Measurements from ENCODE around the gene DCAF5. TPM values are rescaled to one million over a fixed set of nuclear protein-coding genes. Genes with fewer than 3 reads are reported as not detected.
A peak's percentile ranks its signal among the peaks of the same experiment; 100 is the strongest.

DCAF5 gene
- total RNA-seq, 1 donor from 2014 or later: 92.5 TPM

DNA sequence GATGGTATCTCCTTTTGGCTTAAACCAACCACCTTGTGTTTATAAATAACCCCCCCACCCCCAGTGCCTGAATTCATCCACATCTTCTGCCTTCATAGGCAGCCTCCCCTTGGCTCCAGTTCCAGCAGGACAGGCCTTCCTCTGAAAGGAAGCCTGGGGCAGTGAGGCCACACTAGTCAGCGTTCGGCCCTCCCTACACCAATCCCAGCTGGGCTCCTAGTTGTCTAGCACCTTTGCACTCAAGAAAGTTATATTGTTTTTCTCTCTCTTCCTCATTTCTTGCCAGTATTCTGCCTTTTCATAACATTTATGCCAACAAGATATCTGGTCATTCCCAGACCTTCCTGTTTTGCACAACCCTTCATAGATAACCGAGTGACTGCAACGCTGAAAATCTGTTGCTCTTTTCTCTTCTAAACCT lies 100.7 kb downstream of the DCAF5 start:
- peaks cover 20% of the 10 kb centered on the region for H3K4me1 Mint-ChIP-seq (ENCODE audit: low read depth)
- H3K36me3 Mint-ChIP-seq (ENCODE audit: insufficient read depth): peaks cover 17% of the 10 kb centered on the region
- H3K27ac Mint-ChIP-seq: peak overlapping the region; percentile 49
- TF ChIP-seq, protein P1, sequence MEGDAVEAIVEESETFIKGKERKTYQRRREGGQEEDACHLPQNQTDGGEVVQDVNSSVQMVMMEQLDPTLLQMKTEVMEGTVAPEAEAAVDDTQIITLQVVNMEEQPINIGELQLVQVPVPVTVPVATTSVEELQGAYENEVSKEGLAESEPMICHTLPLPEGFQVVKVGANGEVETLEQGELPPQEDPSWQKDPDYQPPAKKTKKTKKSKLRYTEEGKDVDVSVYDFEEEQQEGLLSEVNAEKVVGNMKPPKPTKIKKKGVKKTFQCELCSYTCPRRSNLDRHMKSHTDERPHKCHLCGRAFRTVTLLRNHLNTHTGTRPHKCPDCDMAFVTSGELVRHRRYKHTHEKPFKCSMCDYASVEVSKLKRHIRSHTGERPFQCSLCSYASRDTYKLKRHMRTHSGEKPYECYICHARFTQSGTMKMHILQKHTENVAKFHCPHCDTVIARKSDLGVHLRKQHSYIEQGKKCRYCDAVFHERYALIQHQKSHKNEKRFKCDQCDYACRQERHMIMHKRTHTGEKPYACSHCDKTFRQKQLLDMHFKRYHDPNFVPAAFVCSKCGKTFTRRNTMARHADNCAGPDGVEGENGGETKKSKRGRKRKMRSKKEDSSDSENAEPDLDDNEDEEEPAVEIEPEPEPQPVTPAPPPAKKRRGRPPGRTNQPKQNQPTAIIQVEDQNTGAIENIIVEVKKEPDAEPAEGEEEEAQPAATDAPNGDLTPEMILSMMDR (IDR thresholded peaks at IDR 0.05; ENCODE audit: unreplicated experiment): no peak
- H3K9me3 Mint-ChIP-seq (ENCODE audit: low read depth): no peaks in the 10 kb centered on the region
- no peak for DNase-seq (ENCODE audit: low spot score, unreplicated experiment)
- H3K27me3 Mint-ChIP-seq: no peaks in the 10 kb centered on the region
- no peak overlapping the region for H3K4me3 Mint-ChIP-seq (ENCODE audit: low read depth)

DNA sequence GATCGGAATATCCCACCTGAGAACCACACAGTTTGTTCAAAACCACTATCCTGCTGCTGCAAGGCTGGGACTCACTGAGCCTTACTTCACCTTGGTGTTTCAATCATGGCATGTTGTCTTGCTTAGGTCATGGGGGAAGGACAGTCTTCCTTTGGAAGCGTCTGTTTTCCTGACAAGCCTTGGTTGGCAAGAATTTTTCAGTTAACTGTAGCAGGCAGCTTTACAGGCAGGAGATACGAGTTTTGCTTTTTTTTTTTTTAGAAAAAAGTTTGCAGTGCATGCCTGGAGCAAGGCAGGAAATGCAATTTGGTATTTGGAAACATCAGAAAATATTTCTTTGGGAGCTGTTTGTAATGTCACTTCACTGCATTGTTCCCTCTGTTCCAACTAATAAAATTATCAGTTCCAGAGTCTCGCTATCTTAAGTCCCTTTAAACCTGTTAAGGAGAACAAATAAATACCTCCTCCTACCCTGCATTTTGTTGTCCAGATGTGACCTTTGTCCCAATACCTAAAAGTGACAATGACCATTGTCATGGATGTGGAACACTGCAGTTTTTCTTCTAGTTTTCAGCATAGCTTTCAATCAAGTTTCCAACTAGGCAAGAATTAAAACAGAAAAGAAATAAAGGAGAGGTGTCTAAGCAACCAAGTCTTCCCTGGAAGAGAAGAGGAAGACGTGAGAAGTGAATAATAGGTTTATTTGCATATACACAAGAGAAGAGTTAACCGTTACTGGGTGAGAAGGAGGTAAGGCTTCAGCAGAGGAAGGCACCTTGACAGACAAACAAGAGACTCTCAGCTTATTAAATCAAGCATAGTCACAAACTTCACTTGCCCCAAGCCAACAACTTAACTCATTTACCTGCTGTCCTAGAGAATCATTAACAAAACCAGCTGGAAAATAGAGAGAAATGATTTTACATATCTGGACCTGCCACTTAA lies 102.4 kb downstream of the DCAF5 start:
- Mint-ChIP-seq H3K36me3 (ENCODE audit: insufficient read depth) (peaks cover 16% of the 10 kb centered on the region), H3K27me3 (no peaks in the 10 kb centered on the region), H3K4me3 (ENCODE audit: low read depth) (no peak overlapping the region), H3K27ac (peak overlapping the region; percentile 37), H3K4me1 (ENCODE audit: low read depth) (peaks cover 20% of the 10 kb centered on the region), H3K9me3 (ENCODE audit: low read depth) (no peaks in the 10 kb centered on the region)
- no peak for DNase-seq (ENCODE audit: low spot score, unreplicated experiment)
- TF ChIP-seq, protein P1 (IDR thresholded peaks at IDR 0.05; ENCODE audit: unreplicated experiment): no peak

DNA sequence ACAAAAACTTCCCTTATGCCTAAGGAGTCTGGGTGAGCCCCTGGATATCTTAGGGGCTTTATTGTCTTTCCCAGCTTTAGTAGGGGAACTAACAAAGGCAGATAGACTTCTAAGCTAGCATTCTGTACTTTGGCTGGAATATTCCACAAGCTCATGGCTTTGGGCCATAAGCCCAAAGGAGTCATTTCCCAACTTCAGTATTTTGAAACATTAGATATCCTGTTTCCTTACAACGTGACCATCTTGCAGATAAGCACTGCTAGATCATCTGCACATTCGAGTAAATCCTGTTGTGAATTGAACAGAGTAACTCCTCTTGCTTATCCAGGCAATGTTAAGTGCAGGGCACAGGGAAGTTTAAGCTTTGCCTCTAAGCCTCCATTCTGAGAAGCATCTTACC lies 103.2 kb downstream of the DCAF5 start:
- H3K4me3 Mint-ChIP-seq (ENCODE audit: low read depth): no peak overlapping the region
- H3K27me3 Mint-ChIP-seq: no peaks in the 10 kb centered on the region

DNA sequence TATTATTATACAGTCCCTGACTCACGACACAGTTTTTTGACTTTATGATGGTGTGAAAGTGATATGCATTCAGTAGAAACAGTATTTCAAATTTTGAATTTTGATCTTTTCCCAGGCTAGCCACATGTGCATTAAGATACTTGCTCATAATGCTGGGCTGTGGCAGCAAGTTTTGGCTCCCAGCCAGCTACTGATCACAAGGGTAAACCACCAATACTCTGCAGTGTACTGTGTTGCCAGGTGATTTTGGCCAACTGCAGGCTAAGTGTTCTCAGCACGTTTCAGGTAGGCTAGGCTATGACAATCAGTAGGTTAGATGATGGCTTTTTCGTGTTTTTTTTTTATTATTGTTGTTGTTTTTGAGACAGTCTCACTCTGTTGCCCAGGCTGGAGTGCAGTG lies 104.5 kb downstream of the DCAF5 start:
- Mint-ChIP-seq H3K27ac (no peak overlapping the region), H3K36me3 (ENCODE audit: insufficient read depth) (peaks cover 3% of the 10 kb centered on the region)

More for the DNA sequence above, 103.2 kb downstream of the DCAF5 start:
- Mint-ChIP-seq H3K9me3 (ENCODE audit: low read depth) (no peaks in the 10 kb centered on the region), H3K36me3 (ENCODE audit: insufficient read depth) (peaks cover 10% of the 10 kb centered on the region), H3K4me1 (ENCODE audit: low read depth) (peaks cover 22% of the 10 kb centered on the region), H3K27ac (no peak overlapping the region)
- TF ChIP-seq, protein P1 (IDR thresholded peaks at IDR 0.05; ENCODE audit: unreplicated experiment): no peak
- no peak for DNase-seq (ENCODE audit: low spot score, unreplicated experiment)

DNA sequence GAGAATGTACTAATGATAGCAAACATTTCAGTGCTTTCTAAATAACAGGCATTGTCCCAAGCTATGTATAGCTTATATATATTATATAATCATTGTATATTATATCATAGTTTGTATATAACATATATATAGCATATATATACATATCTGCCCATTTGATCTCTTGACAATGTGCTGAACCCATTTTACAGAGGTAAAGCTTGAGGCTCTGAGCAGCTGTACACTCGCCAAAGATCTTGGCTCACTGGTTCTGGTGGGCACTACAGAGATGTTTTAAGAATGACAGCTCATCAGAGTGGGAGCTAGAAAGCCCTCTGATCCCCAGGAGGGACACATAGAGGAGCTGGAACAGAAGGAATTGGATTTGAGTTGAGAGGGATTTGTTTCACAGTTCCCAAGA lies 105.7 kb downstream of the DCAF5 start:
- no peak overlapping the region for H3K27ac Mint-ChIP-seq
- no peaks in the 10 kb centered on the region for H3K36me3 Mint-ChIP-seq (ENCODE audit: insufficient read depth)
- H3K4me1 Mint-ChIP-seq (ENCODE audit: low read depth): peaks cover 32% of the 10 kb centered on the region
- H3K4me3 Mint-ChIP-seq (ENCODE audit: low read depth): no peak overlapping the region
- H3K9me3 Mint-ChIP-seq (ENCODE audit: low read depth): no peaks in the 10 kb centered on the region
- DNase-seq (ENCODE audit: low spot score, unreplicated experiment): no peak
- no peaks in the 10 kb centered on the region for H3K27me3 Mint-ChIP-seq
- TF ChIP-seq, protein P1 (IDR thresholded peaks at IDR 0.05; ENCODE audit: unreplicated experiment): no peak

More for the DNA sequence above, 104.5 kb downstream of the DCAF5 start:
- Mint-ChIP-seq H3K4me1 (ENCODE audit: low read depth) (peaks cover 25% of the 10 kb centered on the region), H3K4me3 (ENCODE audit: low read depth) (no peak overlapping the region), H3K9me3 (ENCODE audit: low read depth) (no peaks in the 10 kb centered on the region), H3K27me3 (no peaks in the 10 kb centered on the region)
- DNase-seq (ENCODE audit: low spot score, unreplicated experiment): no peak
- TF ChIP-seq, protein P1 (IDR thresholded peaks at IDR 0.05; ENCODE audit: unreplicated experiment): no peak
